Hematopoietic multipotent progenitor cell (in vitro differentiated cells): ENCODE measurements around the gene CLEC19A. TPM values are rescaled to one million over a fixed set of nuclear protein-coding genes. Genes with fewer than 3 reads are reported as not detected.
"Not testable (repeated sequence)": the region's sequence is repeated elsewhere in the genome, so short reads cannot be mapped to it uniquely, and the experiment has no call there.

Source experiments
- DNase-seq, 3 donors: peaks; one replicate each; pipeline ENCODE4 v3.0.0-alpha.2; 2011 to 2015; ENCODE audit warnings: low read depth in 2 of 3, low spot score in 2 of 3
- total RNA-seq: library from RNA; depleted of rRNA; stranded (reverse); fragments of >200 nt; gene quantifications from one replicate; pipeline ENCODE4 v1.2.3, GENCODE V29; 2012

CLEC19A gene
- total RNA-seq, 1 donor, result not detected

DNA sequence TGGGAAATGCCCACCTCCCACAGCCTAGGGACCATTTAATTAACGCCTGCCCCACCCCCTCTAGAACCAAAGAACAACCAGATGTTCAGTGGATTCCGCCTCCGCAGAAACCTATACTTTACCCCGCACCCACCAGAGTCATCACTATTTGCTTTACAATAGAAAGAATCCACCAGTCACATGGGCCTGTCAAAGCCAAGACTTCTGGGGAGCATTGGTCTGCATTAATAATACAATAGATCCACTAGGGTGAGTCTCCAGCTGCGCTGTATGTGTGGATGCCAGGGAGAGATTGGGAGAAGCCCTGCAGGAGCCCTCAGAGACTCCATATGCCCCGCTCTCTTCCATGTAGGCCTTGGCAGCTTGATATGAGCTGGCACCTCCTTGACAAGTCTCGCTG lies 31.3 kb downstream of the CLEC19A start:
- no peak for DNase-seq

DNA sequence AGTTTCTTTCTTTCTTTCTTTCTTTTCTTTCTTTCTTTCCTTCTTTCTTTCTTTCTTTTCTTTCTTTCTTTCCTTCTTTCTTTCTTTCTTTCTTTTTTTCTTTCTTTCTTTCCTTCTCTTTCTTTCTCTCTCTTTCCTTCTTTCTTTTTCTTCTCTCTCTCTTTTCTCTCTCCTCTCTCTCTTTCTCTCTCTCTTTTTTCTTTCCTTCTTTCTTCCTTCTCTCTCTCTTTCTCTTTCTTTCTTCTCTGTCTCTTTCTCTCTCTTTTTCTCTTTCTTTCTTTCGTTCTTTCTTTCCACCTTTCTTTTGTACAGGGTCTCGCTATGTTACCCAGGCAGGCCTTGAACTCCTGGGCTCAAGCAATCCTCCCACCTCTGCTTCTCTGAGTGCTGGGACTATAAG lies 35.7 kb downstream of the CLEC19A start:
- DNase-seq, result not testable (repeated sequence)

DNA sequence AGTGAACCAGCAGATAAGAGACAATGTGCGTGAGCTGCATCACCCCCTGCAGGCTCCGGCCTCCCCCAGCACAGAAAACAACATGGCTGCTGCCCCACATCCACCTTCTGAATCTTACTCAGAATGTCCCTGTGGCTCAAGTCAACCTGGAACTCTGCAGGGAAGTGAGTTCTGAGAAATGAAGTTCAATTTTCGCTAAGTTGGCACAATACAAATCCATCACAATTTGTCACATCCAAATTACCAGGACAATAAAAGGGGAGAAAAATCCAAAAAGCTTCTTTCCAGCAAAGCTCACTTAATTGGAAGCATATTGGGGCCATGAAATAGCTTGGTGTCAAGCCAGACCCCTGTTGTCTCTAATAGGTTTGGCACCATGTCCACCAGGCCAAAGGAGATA lies 38.1 kb downstream of the CLEC19A start:
- no peak for DNase-seq

DNA sequence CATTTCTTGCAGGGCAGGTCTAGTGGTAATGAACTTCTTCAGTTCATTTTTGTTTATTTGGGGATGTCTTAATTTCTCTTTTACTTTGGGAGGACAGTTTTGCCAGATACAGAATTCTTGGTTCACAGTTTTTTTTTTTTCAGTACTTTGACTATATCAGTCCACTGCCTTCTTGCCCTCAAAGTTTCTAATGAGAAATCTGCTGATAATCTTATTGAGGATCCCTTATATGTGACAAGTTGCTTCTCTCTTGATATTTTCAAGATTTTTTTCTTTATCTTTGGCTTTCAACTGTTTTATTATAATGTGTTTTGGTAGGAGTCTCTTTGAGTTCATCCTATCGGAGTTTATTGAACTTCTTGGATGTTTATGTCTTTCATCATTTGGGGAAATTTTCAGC lies 42.8 kb downstream of the CLEC19A start:
- no peak for DNase-seq

DNA sequence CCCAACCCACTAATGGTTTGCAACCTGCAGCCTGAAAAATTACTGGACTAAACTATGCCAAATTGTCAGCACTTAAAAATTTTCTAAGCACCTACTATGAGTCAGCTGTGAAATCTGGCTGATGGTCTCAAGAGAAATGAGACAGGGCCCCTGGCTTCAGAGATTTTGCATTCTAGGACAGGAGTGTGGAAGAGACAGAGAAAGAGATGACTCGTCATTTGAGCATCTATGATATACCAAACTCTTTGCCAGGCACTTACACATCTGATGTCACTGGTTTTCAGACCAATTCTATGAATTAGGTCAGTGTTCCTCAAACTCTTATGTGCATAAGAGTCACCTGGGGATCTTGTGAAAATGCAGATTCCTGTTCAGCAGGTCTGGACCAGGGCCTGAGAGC lies 44.4 kb downstream of the CLEC19A start:
- DNase-seq, result no peak

DNA sequence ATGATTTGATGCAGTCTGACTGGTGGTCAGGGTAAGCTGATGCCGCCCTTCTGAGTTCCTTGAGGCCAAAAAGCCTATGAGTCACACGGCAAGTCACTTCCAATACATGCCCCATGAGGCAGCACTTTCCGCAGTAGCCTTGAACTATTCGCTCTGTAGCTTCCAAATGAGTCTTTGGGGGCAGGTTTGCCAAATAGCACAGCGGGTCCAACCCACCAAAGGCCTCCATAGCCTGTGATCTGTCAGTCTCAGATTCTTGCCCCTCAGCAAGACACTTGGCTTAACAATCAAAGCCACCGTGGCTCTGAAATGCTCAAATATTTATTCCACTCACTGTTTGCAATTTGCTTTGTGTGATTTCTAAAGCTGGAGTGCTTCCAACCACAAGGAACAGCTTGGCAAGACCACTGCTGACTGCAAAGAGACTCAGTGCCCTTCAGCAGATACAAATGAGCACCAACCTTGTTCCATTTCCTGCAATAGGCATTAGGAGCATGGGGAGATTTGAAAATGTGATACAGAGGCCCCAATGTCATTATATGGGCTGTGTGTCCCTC lies 45.4 kb downstream of the CLEC19A start:
- DNase-seq, result no peak

DNA sequence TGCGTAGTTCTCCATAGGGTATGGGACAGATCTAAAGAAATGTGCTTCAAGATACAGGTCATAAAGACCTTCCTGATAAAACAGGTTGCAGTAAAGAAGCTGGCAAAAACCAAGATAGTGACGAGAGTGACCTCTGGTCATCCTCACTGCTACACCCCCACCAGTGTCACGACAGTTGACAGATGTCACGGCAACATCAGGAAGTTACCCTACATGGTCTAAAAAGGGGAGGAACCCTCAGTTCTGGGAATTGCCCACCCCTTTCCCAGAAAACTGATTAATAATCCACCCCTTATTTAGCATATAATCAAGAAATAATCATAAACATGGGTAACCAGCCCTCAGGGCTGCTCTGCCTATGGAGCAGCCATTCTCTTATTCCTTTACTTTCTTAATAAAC lies 46.3 kb downstream of the CLEC19A start:
- no peak for DNase-seq

DNA sequence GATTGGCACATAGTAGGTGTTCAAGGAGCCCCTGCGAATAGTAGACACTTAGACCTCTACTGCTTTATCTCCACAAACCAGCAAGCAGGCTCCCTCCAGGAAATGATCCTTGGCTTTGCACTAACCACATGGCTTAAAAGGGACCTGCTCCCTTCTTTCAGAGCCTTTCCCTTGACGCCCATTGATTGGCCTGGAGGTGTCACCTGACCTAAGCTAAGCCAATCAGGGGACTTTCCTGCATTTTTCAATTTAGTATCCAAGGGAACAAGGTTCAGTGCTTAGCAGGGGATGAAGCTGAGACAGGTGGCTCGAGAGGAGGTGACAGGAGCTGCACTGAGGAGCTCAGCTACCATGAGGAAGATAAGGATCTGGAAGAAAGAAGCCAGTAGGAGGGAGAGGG lies 52.8 kb downstream of the CLEC19A start:
- no peak for DNase-seq

DNA sequence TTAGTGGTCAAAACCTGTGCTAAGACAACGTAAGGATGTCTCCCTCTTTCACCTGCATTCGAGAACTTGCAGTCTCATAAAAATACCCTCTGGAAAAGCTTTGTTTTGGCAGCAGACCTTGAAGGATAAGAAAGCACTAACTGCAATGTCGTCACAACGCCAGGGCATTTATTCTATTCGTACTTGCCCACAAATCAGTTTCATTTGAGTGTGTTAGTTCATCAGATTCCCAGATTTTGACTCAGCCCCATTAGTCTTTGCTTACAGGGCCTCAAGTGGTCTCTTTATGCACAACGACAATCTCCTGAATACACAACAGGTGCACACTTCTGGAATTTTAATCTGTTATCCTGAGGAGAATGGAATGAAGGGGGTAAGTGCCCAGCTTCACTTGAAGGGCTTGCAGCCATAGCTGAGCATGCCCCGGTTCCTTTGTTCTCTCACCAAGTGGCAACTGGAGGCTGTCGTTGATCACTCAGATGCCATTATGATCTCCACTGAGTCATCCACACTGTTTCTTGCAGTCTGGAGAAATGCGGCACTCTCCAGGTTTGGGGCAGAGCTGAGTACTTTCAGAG lies 58.8 kb downstream of the CLEC19A start:
- DNase-seq, result no peak

DNA sequence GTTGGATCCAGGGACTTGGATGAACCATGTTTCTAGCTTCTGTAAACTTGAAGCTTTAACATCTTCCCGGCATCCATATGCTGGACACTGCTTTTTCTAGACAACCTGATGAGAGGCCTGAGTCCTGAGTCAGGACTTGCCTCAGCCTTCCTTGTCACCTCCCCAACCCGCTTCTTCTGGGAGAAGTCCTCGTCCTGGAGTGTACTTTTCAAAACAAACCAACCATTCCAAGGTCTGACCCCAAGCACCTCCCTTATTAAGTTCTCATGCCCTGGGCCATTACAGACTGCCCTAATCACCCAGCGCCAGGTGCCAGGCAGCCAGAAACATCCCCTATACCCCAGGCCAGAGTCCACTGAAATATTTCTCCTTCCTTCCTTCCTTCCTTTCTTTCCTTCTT lies 59.4 kb downstream of the CLEC19A start:
- DNase-seq, result no peak

DNA sequence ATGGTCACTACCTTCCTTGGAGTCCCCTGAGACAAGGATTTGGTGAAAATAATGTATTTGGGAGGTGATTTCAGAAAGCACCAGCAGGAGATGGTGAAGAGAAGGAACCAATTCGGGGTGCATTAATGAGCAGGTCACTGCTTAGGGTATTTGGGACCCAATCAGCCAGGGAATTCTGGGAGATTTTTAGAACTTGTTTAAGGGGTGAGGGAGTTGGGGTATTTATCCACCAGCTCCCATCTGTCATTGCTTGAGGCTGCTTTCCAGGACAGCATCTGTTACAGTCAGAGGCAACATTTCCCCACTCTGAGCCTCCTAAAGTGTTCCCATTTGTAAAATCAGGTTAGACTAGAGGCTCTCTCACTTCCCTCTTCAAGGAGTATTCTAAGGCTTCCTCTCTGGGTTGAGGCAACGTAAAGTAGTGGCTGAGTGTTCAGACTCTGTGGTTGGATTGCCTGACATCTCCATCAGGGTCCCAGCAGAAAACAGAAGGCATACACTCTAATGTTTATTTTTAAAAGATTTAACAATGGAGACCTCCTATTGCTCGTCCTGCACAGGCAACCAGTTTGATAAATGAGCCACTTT lies 60.9 kb downstream of the CLEC19A start:
- no peak for DNase-seq

DNA sequence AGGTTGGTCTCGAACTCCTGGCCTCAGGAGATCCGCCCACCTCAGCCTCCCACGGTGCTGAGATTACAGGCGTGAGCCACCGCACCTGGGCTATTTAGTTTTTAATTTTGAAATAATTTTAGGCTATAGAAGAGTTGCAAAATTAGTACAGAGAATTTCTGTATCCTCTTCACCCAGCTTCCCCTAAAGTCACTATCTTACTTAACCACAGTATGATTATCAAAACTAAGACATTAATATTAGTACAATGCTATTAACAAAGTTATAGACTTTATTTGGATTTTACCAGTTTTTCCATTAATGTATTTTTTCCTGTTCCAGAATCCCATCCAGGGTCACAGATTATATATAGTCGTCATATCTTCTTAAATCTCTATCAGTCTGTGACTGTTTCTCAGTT lies 62.6 kb downstream of the CLEC19A start:
- DNase-seq, result no peak

DNA sequence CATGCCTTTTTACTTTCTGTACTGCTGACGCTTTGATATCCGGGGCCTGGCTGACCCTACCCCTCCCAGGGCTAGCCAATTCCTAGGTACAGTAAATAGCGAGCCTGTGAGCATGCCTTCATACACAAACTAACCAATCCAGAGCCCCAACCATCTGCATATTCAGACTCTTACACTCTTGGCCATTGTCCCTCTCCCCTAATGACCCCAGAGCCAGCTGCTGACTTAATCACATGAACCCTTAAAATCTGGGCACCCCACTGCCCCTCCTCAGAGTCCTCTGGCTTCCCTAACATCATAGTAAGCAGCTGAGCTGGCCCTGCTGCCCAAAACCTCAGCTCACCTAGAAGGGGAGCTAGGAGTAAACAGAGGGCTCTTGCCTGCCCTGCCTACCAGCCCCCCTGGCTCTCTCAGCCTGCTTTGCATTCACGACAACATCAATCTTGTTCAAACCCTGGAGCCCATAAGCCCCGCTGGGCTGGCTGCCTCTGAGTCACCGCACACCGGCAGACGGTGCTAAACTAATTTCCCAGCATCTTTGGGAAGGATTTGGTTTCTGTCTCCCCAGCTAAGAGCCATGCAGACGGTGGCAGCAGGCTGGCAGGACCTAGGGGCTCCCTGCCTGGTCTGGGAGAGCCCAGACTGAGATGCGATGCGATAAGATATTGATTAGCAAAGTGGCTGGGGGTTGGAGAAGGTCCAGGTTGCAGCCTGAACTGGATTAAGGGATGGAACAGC lies 63.2 kb downstream of the CLEC19A start:
- DNase-seq, result no peak

DNA sequence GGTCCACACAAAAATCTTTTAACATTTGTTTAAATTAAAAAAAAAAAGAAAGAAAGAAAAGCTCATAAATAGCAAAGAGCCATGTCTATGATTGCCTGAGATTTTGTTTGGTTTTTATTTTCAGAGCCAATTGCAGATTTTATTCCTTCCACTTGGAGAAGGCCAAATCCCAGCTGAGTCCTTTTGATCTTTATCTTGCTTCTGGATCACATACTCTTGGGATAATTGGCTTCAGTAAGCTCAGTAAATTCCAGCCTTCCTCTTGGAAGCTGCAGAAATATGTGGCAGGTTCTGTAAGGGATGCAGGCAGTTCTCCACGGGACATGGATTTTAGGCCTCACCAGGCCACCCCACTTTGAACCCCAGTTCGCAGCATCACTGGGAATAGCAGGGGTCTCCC lies 68.8 kb downstream of the CLEC19A start:
- DNase-seq, result no peak

DNA sequence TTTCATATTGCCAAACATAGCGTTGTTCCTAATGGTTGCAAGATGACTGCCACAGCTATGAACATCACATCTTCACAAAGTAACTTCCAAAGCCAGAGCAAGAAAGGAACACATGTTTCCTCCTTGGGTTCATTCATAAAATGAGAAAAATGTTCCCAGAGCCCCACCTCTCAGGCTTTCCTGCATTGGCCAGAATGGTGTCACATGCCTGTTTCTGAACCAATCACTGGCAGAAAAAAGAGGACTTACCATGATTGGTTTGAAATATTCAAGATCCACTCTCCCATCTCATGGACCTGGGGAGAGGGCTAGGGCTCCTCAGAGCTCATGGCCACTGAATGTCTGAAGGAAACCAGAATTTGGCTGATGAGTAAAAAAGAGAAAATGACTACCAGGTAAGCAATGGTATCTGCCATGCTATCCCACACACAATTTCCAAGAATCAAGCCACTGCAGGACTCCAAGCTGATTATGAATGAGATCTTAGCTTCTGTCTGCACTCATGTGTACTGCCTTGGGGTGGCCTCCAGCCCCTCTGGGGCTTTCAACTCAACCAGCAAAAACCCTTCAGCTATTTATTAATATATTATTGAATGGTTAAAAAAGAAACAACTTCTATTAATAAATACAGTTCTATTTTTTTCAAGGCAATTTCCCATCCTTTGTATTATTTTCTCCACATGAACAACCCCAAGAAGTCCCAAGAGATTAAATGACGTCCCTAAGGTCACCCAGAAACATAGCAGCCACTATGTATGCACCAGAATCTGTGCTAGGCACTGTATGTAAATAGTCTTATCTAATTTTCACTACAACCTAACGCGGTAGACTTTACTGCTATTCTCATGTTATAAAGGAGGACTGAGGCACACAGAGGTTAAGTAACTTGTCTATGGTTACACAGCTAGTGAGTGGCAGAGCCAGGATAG lies 70.8 kb downstream of the CLEC19A start:
- DNase-seq, result no peak

DNA sequence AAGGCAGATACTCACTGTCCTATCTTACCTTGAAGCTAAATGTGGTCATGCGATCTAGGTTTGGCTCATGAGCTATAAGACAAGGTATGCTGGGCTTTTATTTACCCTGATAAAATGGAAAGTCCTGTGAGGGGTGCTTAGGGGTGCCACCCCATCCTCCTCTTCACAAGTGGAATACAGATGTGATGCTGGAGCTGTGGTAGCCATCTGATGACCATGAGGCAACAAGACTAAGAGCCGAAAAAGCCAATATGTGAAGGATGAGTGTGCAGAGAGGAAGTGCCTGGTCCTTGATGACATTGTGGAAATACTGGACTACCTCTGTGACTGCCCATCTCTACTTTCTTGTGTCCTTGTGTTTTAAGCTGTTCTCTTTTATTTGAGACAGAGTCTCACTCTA lies 74.0 kb downstream of the CLEC19A start:
- no peak for DNase-seq

Other genes with a start within 250 kb of the CLEC19A start
- 12.7 TPM for gene COQ7, start 218.1 kb upstream of the CLEC19A start, total RNA-seq
- gene ITPRIPL2, start 171.8 kb upstream of the CLEC19A start, total RNA-seq, result 17.2 TPM
- gene SYT17, start 117.5 kb upstream of the CLEC19A start, total RNA-seq, result 0.27 TPM
- gene TMC5, start 132.2 kb downstream of the CLEC19A start, total RNA-seq, result not detected
- 27.7 TPM for gene GDE1, start 236.4 kb downstream of the CLEC19A start, total RNA-seq
- gene CCP110, start 238.2 kb downstream of the CLEC19A start, total RNA-seq, result 8.9 TPM